ENCODE results near the gene NOTCH4. TPM values are rescaled to one million over a fixed set of nuclear protein-coding genes. Genes with fewer than 3 reads are reported as not detected.
"Not testable (repeated sequence)": the region's sequence is repeated elsewhere in the genome, so short reads cannot be mapped to it uniquely, and the experiment has no call there.

Gene NOTCH4
- total RNA-seq, 2 donors from 2014 or later: 2.9 to 3.7 TPM

GRCh38 chr6:32244270-32244669 is 20.4 kb upstream of the NOTCH4 start:
- intact Hi-C loops (cut with DNase I): loop anchor here (5.0 to 10.0 kb wide), 3 partner anchors 127 to 551 kb away; no protein-coding TSS in a partner anchor
- DNase-seq: no peak
- Histone ChIP-seq H3K4me3 (no peak overlapping the region), H3K27me3 (no peaks in the 10 kb centered on the region), H3K4me1 (no peaks in the 10 kb centered on the region), H3K36me3 (no peaks in the 10 kb centered on the region), H3K9me3 (no peaks in the 10 kb centered on the region), H3K9ac (ENCODE audit: low read depth in 2 of 2, low read length in 2 of 2) (no peak overlapping the region), H3K27ac (no peak overlapping the region)
- TF ChIP-seq, protein P1, sequence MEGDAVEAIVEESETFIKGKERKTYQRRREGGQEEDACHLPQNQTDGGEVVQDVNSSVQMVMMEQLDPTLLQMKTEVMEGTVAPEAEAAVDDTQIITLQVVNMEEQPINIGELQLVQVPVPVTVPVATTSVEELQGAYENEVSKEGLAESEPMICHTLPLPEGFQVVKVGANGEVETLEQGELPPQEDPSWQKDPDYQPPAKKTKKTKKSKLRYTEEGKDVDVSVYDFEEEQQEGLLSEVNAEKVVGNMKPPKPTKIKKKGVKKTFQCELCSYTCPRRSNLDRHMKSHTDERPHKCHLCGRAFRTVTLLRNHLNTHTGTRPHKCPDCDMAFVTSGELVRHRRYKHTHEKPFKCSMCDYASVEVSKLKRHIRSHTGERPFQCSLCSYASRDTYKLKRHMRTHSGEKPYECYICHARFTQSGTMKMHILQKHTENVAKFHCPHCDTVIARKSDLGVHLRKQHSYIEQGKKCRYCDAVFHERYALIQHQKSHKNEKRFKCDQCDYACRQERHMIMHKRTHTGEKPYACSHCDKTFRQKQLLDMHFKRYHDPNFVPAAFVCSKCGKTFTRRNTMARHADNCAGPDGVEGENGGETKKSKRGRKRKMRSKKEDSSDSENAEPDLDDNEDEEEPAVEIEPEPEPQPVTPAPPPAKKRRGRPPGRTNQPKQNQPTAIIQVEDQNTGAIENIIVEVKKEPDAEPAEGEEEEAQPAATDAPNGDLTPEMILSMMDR (IDR thresholded peaks at IDR 0.05): no peak

- intact Hi-C loops (cut with DNase I): loop anchor here (5.0 to 10.0 kb wide), 3 partner anchors 125 to 552 kb away; no protein-coding TSS in a partner anchor
Observed at GRCh38 chr6:32242318-32242813, 18.5 kb upstream of the NOTCH4 start.

DNA sequence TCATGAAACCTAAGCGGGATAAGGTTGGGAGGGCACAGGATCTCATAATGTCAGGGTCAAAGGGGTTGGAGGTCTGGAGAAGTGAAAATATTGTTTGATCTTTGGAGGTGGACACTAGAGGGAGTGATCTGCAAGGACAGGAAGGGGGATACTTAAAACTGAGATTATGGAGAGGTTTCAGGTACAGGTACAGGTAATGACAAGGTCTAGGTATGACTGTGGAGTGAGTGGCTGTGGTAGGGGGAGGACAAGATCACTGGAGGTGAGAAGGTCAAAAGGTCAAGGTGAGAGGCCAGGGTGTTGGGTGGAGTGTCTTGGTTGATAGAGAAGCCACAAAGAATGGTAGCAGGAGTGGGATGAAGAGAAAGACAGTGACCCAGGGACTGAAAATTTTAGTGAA is 16.8 kb upstream of the NOTCH4 start:
- DNase-seq: no peak
- no peaks in the 10 kb centered on the region for H3K4me1 ChIP-seq
- no peaks in the 10 kb centered on the region for H3K27me3 ChIP-seq
- intact Hi-C loops (cut with DNase I): loop anchor here (5.0 to 10.0 kb wide), 3 partner anchors 123 to 554 kb away; no protein-coding TSS in a partner anchor
- no peaks in the 10 kb centered on the region for H3K36me3 ChIP-seq
- no peak overlapping the region for H3K27ac ChIP-seq
- TF ChIP-seq, protein P1 (IDR thresholded peaks at IDR 0.05): no peak
- no peaks in the 10 kb centered on the region for H3K9me3 ChIP-seq
- no peak overlapping the region for H3K4me3 ChIP-seq
- no peak overlapping the region for H3K9ac ChIP-seq (ENCODE audit: low read depth in 2 of 2, low read length in 2 of 2)

More at GRCh38 chr6:32242318-32242813, 18.5 kb upstream of the NOTCH4 start:
- not testable (repeated sequence) for DNase-seq; H3K9ac ChIP-seq (ENCODE audit: low read depth in 2 of 2, low read length in 2 of 2); H3K4me3 ChIP-seq; H3K27ac ChIP-seq; H3K4me1 ChIP-seq; H3K36me3 ChIP-seq; H3K27me3 ChIP-seq; H3K9me3 ChIP-seq

DNA sequence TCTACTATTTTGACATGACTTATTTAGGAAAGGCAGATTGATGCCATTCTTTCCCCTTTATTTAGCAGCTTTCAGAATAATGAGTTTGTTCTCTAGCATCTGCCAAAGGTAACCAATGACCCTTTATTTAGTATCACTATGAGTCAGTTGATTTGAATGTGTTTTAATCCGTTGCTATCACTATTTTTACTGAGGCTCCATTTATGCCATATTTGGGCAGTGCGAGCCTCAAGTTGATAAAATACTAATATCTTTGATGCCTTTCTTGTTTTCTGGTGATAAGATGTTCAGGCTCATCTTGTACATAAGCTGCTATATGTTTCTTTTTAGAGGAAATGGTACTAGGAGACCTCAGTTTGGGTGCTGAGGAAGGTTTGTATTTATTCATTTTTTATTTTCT is 15.6 kb upstream of the NOTCH4 start:
- TF ChIP-seq, protein P1 (IDR thresholded peaks at IDR 0.05): no peak
- intact Hi-C loops (cut with DNase I): no loop called here
- Histone ChIP-seq H3K4me3 (no peak overlapping the region), H3K27me3 (no peaks in the 10 kb centered on the region), H3K9ac (ENCODE audit: low read depth in 2 of 2, low read length in 2 of 2) (no peak overlapping the region), H3K9me3 (no peaks in the 10 kb centered on the region), H3K27ac (no peak overlapping the region), H3K36me3 (no peaks in the 10 kb centered on the region), H3K4me1 (no peaks in the 10 kb centered on the region)
- DNase-seq: no peak

DNA sequence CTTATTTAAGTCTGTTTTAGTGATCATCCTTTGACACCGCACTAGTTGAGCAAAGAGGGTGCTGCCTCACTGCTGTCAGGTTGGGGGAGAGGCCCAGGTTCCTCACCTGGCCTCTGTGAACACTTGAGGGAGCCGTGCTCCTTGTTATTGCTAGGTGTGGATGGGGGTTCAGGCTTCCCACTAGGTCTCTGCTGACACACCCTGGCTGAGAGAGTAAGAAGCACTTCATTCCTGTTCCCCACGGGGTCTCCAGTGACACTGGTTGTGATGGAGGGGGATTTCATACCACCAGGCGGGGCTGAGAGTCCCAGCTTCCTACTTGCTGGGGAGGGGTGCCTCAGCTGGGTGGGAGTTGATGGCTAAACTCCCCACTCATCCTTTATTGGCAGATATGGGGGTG is 11.1 kb upstream of the NOTCH4 start:
- H3K4me3 ChIP-seq: no peak overlapping the region
- no peaks in the 10 kb centered on the region for H3K36me3 ChIP-seq
- no peak for DNase-seq
- no peak overlapping the region for H3K27ac ChIP-seq
- intact Hi-C loops (cut with DNase I): no loop called here
- H3K4me1 ChIP-seq: no peaks in the 10 kb centered on the region
- H3K9ac ChIP-seq (ENCODE audit: low read depth in 2 of 2, low read length in 2 of 2): no peak overlapping the region
- H3K9me3 ChIP-seq: no peaks in the 10 kb centered on the region
- no peaks in the 10 kb centered on the region for H3K27me3 ChIP-seq
- TF ChIP-seq, protein P1 (IDR thresholded peaks at IDR 0.05): no peak

GRCh38 chr6:32226434-32226833 is 2.6 kb upstream of the NOTCH4 start:
- DNase-seq: no peak
- Histone ChIP-seq H3K9ac (ENCODE audit: low read depth in 2 of 2, low read length in 2 of 2) (no peak overlapping the region), H3K4me3 (no peak overlapping the region), H3K27me3 (no peaks in the 10 kb centered on the region), H3K36me3 (no peaks in the 10 kb centered on the region), H3K4me1 (no peaks in the 10 kb centered on the region), H3K27ac (no peak overlapping the region), H3K9me3 (no peaks in the 10 kb centered on the region)
- intact Hi-C loops (cut with DNase I): no loop called here
- TF ChIP-seq, protein P1 (IDR thresholded peaks at IDR 0.05): no peak
